B cell (primary cell): ENCODE measurements around the gene OGDHL. TPM values are rescaled to one million over a fixed set of nuclear protein-coding genes. Genes with fewer than 3 reads are reported as not detected.

Source experiments
- ATAC-seq: fragments of 200-7000 bp; cut with Tn5 transposase; one replicate; pipeline ENCODE4 v1.10.0; 2021; ENCODE audit warnings: low read depth, mild to moderate bottlenecking, moderate number of reproducible peaks, moderate library complexity
- CTCF ChIA-PET: fragments of 350-600 bp; sonication (Branson Sonifier 250); formaldehyde crosslinking; loops from one replicate; lab custom pipeline; 2021; ENCODE audit warnings: antibody characterized with exemption, inconsistent platforms; lab: Charles Lee
- POLR2A ChIA-PET: fragments of 350-600 bp; sonication (Branson Sonifier 250); formaldehyde crosslinking; loops from one replicate; lab custom pipeline; 2021; ENCODE audit warnings: antibody characterized with exemption; lab: Charles Lee
- DNase-seq: peaks from one replicate; pipeline ENCODE4 v3.0.0; 2013
- H2AFZ ChIP-seq: 2 replicates; pipeline ENCODE4 v1.6.1; 2012; ENCODE audit warnings: mild to moderate bottlenecking, low read depth, low read length; ENCODE audit not compliant: insufficient read depth, poor library complexity, severe bottlenecking
- H3K27ac ChIP-seq, 2 donors: 1 replicate in 1 of 2; 2 replicates in 1 of 2; pipeline ENCODE4 v1.5.1; 2012 to 2013; ENCODE audit warnings: low read length in 2 of 2, mild to moderate bottlenecking in 2 of 2, moderate library complexity in 1 of 2
- H3K27me3 ChIP-seq, 4 experiments: fragments of 200-600 bp in 1 of 4; sonication (generic) in 1 of 4; replicated peaks in 1 of 4; 1 replicate in 2 of 4; 2 replicates in 2 of 4; pipeline versions ENCODE4 v1.6.1 to v1.7.0; 2013 to 2016; ENCODE audit warnings: low read length in 3 of 4, mild to moderate bottlenecking in 2 of 4, mixed read lengths in 1 of 4, moderate library complexity in 1 of 4; ENCODE audit not compliant: insufficient read depth in 4 of 4, control insufficient read depth in 3 of 4; ENCODE audit errors: control extremely low read depth in 1 of 4
- H3K36me3 ChIP-seq, 2 experiments: replicated peaks in 1 of 2; 1 replicate in 1 of 2; 2 replicates in 1 of 2; pipeline versions ENCODE4 v1.6.1 to v1.7.1; 2013; ENCODE audit warnings: low read length in 1 of 2; ENCODE audit not compliant: insufficient read depth in 2 of 2, control insufficient read depth in 1 of 2; ENCODE audit errors: control extremely low read depth in 1 of 2, extremely low read depth in 1 of 2
- H3K4me1 ChIP-seq, 2 donors: fragments of 200-600 bp in 1 of 2; sonication (generic) in 1 of 2; 1 replicate in 1 of 2; 2 replicates in 1 of 2; pipeline versions ENCODE4 v1.5.1 to v1.6.1; 2013 to 2017; ENCODE audit warnings: low read length in 2 of 2; ENCODE audit not compliant: control insufficient read depth in 2 of 2, insufficient read depth in 2 of 2
- H3K4me2 ChIP-seq: replicated peaks from 2 replicates; pipeline ENCODE3; 2012; ENCODE audit warnings: mild to moderate bottlenecking, low read depth, low read length; ENCODE audit not compliant: poor library complexity, severe bottlenecking
- H3K4me3 ChIP-seq, 5 experiments: fragments of 200-600 bp in 1 of 5; sonication (generic) in 1 of 5; 1 replicate in 3 of 5; 2 replicates in 2 of 5; pipeline versions ENCODE4 v1.5.1 to v1.7.0; 2011 to 2016; ENCODE audit warnings: low read length in 4 of 5, mild to moderate bottlenecking in 4 of 5, low read depth in 2 of 5, control low read depth in 1 of 5, moderate library complexity in 1 of 5; ENCODE audit not compliant: insufficient read depth in 1 of 5; ENCODE audit errors: control extremely low read depth in 1 of 5, extremely low read depth in 1 of 5
- H3K79me2 ChIP-seq: fragments of 200-600 bp; sonication (generic); one replicate; pipeline ENCODE4 v1.6.0; 2016; ENCODE audit warnings: low read length; ENCODE audit not compliant: control insufficient read depth, insufficient read depth
- H3K9ac ChIP-seq: fragments of 200-600 bp; sonication (generic); 2 replicates; pipeline ENCODE4 v1.6.1; 2017; ENCODE audit warnings: mild to moderate bottlenecking, low read length, moderate library complexity
- H3K9me3 ChIP-seq, 3 donors: one replicate each; pipeline versions ENCODE4 v1.6.1 to v1.7.1; 2013; ENCODE audit warnings: low read length in 2 of 3; ENCODE audit not compliant: control insufficient read depth in 2 of 3, insufficient read depth in 1 of 3; ENCODE audit errors: control extremely low read depth in 1 of 3
- H4K20me1 ChIP-seq: 2 replicates; pipeline ENCODE4 v1.6.0; 2012; ENCODE audit warnings: mild to moderate bottlenecking, low read length; ENCODE audit not compliant: insufficient read depth, control insufficient read depth, poor library complexity, severe bottlenecking
- H3K27ac Mint-ChIP-seq: one replicate; pipeline ENCODE4 v1.8.0; 2021; ENCODE audit warnings: mixed read lengths
- H3K27me3 Mint-ChIP-seq: one replicate; pipeline ENCODE4 v1.8.0; 2021; ENCODE audit warnings: mixed read lengths
- H3K4me1 Mint-ChIP-seq: one replicate; pipeline ENCODE4 v1.8.0; 2021; ENCODE audit warnings: mixed read lengths
- H3K4me3 Mint-ChIP-seq: one replicate; pipeline ENCODE4 v1.8.0; 2021; ENCODE audit warnings: mixed read lengths
- H3K9me3 Mint-ChIP-seq: one replicate; pipeline ENCODE4 v1.8.0; 2022; ENCODE audit warnings: mixed read lengths; ENCODE audit not compliant: insufficient read depth
- CTCF ChIP-seq: fragments of 200-600 bp; IDR thresholded peaks from one replicate; pipeline ENCODE4 v1.8.0; 2022; ENCODE audit warnings: antibody characterized with exemption, mild to moderate bottlenecking
- EZH2 ChIP-seq: IDR thresholded peaks from 2 replicates; pipeline ENCODE4 v1.6.1; 2012; ENCODE audit warnings: borderline replicate concordance, low read depth, mild to moderate bottlenecking, moderate library complexity, low read length; ENCODE audit not compliant: insufficient read depth, poor library complexity, severe bottlenecking
- WGBS: methylation state at CpG from one replicate; pipeline ENCODE4 v1.1.5; 2013; ENCODE audit warnings: missing lambda C conversion rate; ENCODE audit not compliant: insufficient coverage; 5-methylcytosine and 5-hydroxymethylcytosine counted together
- intact Hi-C: fragments of 100-400 bp; cut with micrococcal nuclease; formaldehyde crosslinking; loops from one replicate; pipeline ENCODE4 v1.10.0; 2022
- polyA plus RNA-seq: library from polyadenylated mRNA; depleted of rRNA; stranded (reverse); fragments of >200 nt; gene quantifications from 2 replicates; pipeline ENCODE4 v1.2.3, GENCODE V29; 2012
- total RNA-seq, 2 donors: library from RNA; stranded (reverse); fragments of 120-200 nt in 1 of 2; gene quantifications; 1 replicate in 1 of 2; 2 replicates in 1 of 2; pipeline versions ENCODE4 v1.2.3 to v1.2.4, GENCODE V29; 2013 to 2022

The OGDHL gene
- total and polyA plus RNA-seq, 2 donors (not counting 1 experiment from before 2014, with no cell fraction given), result not detected

GRCh38 chr10:49713266-49713665 is 48.9 kb downstream of the OGDHL start:
- DNase-seq (no peak), ATAC-seq (no peak)
- Histone ChIP-seq H3K36me3 (no peaks in the 10 kb centered on the region), H3K9me3 (no peaks in the 10 kb centered on the region), H3K79me2 (no peaks in the 10 kb centered on the region), H2AFZ (no peak overlapping the region), H3K9ac (no peak overlapping the region), H3K27me3 (peaks cover 0 to 4% (median 0%) of the 10 kb centered on the region in 4 experiments), H3K4me1 (no peaks in the 10 kb centered on the region), H3K27ac (no peak overlapping the region), H3K4me3 (no peak overlapping the region), H3K4me2 (no peak overlapping the region), H4K20me1 (no peaks in the 10 kb centered on the region)
- no peak overlapping the region for H3K4me3 Mint-ChIP-seq
- ChIA-PET POLR2A (no interaction called here), CTCF (no interaction called here)
- H3K27ac Mint-ChIP-seq, result no peak overlapping the region
- H3K27me3 Mint-ChIP-seq, result peaks cover 15% of the 10 kb centered on the region
- 95% methylated on average over 3 of the region's 5 CpGs for WGBS
- TF ChIP-seq EZH2 (no peak), CTCF (no peak)
- intact Hi-C loops, result no loop called here
- no peaks in the 10 kb centered on the region for H3K9me3 Mint-ChIP-seq
- no peaks in the 10 kb centered on the region for H3K4me1 Mint-ChIP-seq

- Histone ChIP-seq H4K20me1 (no peaks in the 10 kb centered on the region), H3K79me2 (no peaks in the 10 kb centered on the region), H3K9ac (no peak overlapping the region), H3K27me3 (peaks cover 0 to 4% (median 0%) of the 10 kb centered on the region in 4 experiments), H2AFZ (no peak overlapping the region), H3K36me3 (no peaks in the 10 kb centered on the region), H3K9me3 (no peaks in the 10 kb centered on the region), H3K4me1 (no peaks in the 10 kb centered on the region), H3K4me2 (no peak overlapping the region), H3K4me3 (no peak overlapping the region), H3K27ac (no peak overlapping the region)
- intact Hi-C loops, result no loop called here
- ATAC-seq, result no peak
- no peak for DNase-seq
- no peak for TF ChIP-seq CTCF
- no peak for TF ChIP-seq EZH2
- no peak overlapping the region for H3K27ac Mint-ChIP-seq
- ChIA-PET CTCF (no interaction called here), POLR2A (no interaction called here)
- H3K9me3 Mint-ChIP-seq, result no peaks in the 10 kb centered on the region
- WGBS, result no CpG with 5 or more reads among the region's 8 CpGs
- H3K4me3 Mint-ChIP-seq, result no peak overlapping the region
- H3K27me3 Mint-ChIP-seq, result peaks cover 15% of the 10 kb centered on the region
- no peaks in the 10 kb centered on the region for H3K4me1 Mint-ChIP-seq
Observed at GRCh38 chr10:49711481-49711880, 50.6 kb downstream of the OGDHL start.
